NCI-H1105 (cell line): ENCODE results near the gene DIRAS2.
A peak's percentile ranks its signal among the peaks of the same experiment; 100 is the strongest.

Source experiments
- DNase-seq: peaks from one replicate; lab custom pipeline; 2025; lab: John Stamatoyannopoulos, UW

DIRAS2 gene

GRCh38 chr9:90612957-90613356 lies 29.7 kb downstream of the DIRAS2 start:
- no peak for DNase-seq

- DNase-seq: no peak
These were observed 31.1 kb downstream of the DIRAS2 start for GRCh38 chr9:90611568-90611967.

- no peak for DNase-seq
These were observed 31.5 kb downstream of the DIRAS2 start for GRCh38 chr9:90611121-90611520.

- no peak for DNase-seq
These were observed 34.7 kb downstream of the DIRAS2 start for GRCh38 chr9:90607701-90608516.

- DNase-seq: no peak
These were observed 42.6 kb downstream of the DIRAS2 start for GRCh38 chr9:90600029-90600428.

- no peak for DNase-seq
These were observed 44.4 kb downstream of the DIRAS2 start for GRCh38 chr9:90598191-90598590.

GRCh38 chr9:90593646-90594045 lies 49.0 kb downstream of the DIRAS2 start:
- DNase-seq: no peak

GRCh38 chr9:90580576-90580975 lies 62.0 kb downstream of the DIRAS2 start:
- no peak for DNase-seq

GRCh38 chr9:90579181-90579580 lies 63.4 kb downstream of the DIRAS2 start:
- peak; percentile 15 for DNase-seq

- no peak for DNase-seq
These were observed 64.4 kb downstream of the DIRAS2 start for GRCh38 chr9:90578126-90578815.

- peak; percentile 17 for DNase-seq
These were observed 73.1 kb downstream of the DIRAS2 start for GRCh38 chr9:90569511-90569910.

GRCh38 chr9:90568667-90569066 lies 74.0 kb downstream of the DIRAS2 start:
- DNase-seq: peak; percentile 90

GRCh38 chr9:90562229-90562628 lies 80.4 kb downstream of the DIRAS2 start:
- DNase-seq: no peak
